IPS-NIHi7 (cell line): ENCODE measurements around the gene HINFP.
"Not testable (repeated sequence)": the region's sequence is repeated elsewhere in the genome, so short reads cannot be mapped to it uniquely, and the experiment has no call there.

Source experiments
- DNase-seq: peaks from one replicate; pipeline ENCODE4 v3.0.0; 2012; ENCODE audit warnings: mixed read lengths; ENCODE audit errors: extremely low spot score

HINFP gene

DNA sequence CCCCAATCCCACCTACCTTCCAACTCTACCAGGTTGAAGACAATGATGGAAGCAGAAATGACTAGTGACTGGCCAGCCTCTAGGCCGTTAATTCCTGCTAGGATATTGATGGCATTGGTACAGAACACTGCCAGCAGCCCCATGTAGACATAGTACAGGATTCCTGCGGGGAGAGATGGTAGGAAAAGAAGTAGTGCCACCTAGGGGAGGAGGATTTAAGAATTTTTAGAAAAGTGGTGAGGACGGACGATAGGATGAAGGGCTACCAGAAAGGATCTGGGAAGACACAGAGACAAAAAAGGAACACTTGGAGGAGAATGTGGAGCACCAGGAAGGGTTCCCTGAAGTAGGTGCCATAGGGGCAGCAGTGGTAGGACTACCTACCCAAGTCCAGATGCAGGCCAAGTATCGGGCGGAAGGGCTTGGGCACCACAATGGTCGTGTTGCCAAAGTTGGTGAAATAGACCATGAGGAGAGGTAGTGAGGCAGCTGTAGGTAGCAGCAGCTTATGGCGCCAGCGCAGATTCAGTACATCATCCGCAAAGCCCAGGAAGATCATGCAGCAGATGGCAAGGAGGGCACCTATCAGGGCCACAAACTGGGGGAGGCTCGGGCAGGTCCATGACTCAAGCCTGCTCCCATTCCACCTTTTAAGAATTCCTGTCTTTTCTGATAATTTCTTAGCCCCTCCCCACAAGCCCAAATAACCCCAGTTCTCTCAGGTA, 21.0 kb upstream of the HINFP start:
- peak; percentile 26 for DNase-seq

DNA sequence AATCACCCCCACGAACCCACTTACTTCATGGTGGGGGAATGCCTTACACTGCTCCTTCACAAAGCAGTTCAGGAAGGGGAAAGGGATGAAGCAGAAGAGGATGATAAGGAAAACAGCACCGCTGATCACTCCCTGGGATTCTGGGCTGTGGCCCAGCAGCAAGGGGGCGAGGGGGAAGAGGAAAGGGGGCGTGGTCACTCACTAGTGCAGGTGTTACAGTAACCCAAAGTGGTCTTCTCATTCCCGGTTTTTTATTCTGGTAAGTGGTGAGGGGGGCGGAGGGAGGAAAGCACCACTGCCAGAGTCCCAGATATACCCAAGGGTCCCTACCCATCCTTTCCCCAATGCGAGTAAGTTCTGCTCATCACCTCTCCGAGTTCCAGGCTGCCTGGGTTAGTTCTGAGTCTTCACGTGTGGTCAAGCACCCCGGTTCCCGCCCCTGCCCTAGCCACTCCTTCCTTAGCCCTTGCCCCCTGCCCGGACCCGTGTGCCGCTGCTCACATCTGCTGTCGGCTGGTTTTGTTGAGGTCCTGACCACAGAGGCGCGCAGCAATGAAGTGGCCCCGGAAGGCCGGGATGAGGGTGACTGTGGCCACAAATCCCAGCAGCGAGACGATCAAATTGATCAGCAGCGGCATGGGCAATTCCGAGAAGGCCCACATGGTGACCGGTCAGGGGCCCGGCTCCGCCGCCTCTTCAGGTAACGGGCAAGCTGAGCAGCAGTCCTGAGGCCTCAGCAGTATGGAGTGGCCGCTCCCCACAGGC, 20.2 kb upstream of the HINFP start:
- DNase-seq: peak; percentile 51

DNA sequence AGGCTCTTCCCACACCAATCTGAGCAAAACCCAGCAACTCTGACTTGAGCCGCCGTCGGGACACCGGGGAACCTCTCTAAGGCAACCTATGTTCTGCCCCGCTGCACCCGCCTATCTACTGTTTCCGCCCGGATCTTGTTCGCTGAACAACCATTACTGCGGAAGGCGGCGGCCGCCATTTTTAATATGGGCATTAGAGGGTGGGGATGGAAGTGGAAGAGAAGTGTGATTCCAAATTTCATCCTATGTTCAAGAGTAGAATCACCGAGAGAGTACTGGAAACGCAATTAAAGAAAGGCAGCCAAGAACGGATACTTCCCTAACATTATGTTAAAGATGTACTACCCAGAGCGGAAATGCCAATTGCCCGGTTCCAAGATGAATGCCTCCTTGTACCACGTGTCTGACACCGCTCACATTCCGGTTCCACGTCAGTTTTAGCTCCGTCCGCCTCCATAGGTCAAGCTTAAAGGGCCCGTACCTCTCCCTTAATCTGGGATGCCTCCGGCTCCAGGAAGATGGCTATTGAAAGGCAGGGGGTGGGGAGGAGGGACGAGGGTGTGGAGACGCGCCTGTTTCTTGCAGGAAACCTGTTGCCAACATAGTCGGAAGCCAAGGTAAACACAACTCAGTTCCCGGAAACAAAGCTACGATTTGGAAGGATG, 19.5 kb upstream of the HINFP start, which contains the start of gene DPAGT1:
Gene DPAGT1 (minus strand): TSS at position 95 of the 665 bp plus-strand sequence. CDS start 198 bp downstream, outside the sequence.
- DNase-seq: peak; percentile 86

DNA sequence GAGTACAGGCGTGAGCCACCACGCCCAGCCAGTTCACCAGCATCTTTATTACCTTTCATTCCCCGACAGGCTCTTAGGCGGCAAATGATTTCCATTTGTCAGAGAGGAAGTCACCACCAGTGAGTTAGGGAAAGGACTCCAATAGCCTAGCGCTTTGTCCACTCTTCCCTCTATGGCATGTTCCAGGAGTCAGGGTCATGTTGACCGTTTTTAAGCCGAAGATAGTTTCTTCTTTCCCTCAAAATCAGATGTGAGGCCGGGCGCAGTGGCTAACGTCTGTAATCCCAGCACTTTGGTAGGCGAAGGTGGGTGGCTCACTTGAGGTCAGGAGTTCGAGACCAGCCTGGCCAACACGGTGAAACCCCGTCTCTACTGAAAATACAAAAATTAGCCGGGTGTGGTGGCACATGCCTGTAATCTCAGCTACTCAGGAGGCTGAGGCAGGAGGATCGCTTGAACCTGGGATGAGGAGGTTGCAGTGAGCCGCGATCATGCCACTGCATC, 18.2 kb upstream of the HINFP start:
- DNase-seq: not testable (repeated sequence)

DNA sequence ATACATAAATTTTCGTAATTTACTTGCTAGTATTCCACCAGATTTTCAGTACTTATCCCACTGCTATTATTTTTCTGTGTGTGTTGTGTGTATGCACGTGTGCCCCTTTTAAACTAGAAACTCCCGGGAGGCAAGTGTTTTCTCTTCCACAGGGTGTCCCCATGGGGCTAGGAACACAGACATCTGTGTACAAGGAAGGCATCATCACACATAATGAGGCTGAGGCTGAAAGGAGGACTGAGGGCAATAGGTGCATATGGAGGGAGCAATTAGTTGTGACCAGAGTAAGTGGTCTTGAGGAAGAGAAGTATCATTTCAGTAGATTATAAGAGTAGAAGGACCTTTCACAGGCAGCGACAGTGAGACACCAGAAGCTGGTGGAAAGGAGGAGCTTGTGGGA, 17.6 kb upstream of the HINFP start:
- DNase-seq: no peak

DNA sequence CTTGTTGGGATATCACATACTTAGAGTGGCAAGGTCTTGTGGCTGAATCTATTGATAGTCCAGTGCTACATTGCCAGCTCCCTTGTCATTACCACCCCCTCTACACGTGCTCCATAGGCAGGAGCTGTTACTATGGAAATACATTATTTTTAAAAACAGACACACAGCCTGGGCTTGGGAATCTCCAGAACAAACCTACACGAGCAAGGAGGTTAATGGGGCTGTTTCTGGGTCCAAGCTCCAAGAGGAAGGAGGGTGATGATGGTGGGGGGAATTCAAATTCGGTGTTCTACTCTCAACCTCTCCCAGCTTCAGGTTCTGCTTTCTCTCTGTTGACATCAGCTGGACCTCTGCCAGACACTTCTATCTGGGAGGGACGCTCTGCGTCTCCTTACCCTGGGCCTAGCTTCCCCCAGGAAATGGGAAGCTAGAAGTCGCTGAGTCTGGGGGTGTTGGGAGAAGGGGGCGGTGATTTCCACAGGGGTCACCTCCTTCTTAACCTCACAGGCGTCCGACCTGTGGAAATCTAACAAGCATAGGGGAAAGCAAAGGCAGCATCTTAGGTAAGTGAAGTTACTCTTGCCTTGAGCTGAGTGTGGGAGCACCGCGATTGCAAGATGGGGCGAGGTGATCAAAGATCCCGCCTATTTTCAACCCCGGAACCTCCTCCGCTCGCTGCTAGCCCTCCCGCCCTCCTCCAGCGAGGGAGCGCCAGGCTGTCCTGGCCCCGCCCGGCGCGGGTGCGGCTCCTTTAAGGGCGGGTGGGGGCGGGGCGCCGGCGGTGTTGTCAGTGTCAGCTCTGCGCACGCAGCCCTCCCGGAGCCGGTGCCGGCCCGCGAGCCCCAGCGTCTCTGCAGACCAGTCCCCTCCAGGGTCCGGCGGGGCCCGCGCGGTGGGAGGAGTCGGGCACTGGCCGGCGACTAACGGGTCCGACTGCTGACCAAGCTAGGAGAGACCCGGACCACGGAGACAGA, 14.5 kb upstream of the HINFP start, which contains the start of gene C2CD2L:
Gene C2CD2L (plus strand): TSS at position 781 of the 974 bp plus-strand sequence. CDS start 398 bp downstream, outside the sequence.
- peak; percentile 93 for DNase-seq

DNA sequence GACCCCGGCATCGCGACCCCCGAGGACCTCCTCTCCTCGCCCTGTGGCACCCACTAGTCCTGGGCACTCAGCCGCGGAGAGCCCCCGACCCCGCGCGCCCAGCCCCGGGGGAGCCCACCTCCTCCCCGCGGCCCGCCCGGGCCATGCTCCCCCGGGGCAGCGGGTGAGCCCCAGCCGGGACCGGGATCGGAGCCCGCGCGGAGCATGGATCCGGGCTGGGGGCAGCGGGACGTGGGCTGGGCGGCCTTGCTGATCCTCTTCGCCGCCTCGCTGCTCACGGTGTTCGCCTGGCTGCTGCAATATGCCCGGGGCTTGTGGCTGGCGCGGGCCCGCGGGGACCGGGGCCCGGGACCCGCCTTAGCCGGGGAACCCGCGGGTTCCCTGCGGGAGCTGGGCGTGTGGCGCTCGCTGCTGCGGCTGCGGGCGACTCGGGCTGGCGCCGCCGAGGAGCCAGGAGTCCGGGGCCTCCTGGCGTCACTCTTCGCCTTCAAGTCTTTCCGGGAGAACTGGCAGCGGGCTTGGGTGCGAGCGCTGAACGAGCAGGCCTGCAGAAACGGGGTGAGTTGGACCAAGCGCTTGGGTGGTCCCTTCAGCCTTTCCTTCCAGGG, 13.7 kb upstream of the HINFP start:
- DNase-seq: peak; percentile 19

DNA sequence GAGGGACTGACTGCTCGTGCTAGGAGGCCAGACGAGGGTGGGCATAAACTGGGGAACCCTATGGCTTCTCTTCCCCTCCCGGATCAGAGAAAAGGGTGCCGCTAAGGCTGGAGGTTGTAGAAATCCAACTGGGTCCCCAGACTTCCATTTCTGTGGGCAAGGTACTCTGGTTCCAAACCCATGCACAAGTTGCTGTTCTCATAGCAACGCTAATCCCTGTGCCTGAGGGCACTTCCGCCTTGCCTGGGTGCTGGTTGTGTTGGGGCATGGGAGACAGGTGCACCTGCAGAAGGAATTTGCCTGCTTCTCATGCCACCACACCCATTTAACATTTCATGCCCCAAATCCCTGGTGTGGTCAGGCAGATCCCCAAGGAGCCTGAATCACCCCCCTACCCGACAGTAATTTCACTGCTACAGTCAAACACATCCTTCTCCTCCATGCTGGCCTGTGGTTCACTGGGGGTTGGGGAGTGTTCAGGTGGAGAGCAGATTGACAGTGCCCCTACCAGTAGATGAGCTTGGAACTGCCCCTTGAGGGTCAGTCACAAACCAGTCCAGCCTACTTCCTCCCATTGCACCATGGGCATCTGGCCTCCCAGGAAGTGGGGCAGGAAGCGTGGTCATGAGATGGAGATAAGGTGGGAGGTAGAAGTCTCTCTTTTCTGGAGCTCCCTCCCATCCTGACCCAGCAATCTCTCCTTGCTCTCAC, 13.1 kb upstream of the HINFP start:
- DNase-seq: peak; percentile 32

DNA sequence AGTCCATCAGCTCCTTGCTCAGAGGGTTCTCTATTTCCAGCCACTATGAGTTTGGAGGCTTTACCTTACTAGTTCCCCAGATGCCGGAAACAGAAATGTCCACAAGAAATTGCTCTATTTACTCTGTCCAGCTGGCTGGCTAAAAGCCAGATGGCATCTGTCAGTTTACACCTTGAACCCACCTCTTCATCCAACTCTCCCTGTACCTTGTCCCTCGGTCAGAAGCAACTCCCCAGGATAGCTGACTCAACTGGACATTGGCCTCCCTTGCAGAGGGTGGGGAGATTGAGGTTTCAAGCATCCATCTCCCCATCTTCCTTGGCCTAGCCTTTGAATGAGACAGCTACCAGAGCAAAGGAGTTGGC, 12.5 kb upstream of the HINFP start:
- no peak for DNase-seq

DNA sequence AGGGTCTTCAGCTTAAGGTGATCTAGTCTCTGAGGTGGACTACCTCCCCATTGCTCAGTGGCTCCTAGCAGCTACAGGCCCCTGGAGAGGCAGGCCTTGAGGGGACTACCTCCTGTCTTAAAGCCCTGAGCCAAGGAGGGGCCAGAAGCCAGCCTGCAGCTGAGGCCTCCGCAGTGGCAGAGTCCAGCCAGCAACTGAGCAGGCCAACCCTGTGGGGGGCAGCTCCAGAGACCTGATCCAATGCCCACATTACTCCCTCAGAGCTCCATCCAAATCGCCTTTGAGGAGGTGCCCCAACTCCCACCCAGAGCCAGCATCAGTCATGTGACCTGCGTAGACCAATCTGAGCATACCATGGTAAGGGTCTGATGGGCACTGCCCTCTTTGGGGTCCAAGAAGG, 11.5 kb upstream of the HINFP start:
- DNase-seq: no peak

DNA sequence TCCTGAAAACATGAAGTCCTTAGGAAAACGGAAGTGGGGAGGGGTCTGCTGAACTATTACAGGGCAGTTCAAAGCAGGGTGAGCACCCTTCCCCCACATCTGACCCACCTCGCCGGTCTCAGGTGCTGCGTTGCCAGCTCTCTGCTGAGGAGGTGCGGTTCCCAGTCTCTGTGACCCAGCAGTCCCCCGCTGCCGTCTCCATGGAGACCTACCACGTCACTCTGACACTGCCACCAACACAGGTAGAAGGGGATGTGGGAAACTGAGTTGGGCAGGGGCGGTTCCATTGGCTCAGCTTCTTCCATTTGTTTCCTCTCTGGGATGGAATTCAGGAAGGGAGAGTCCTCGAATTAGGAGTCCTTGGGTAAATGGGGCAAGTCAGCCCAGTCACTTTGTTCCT, 10.9 kb upstream of the HINFP start:
- DNase-seq: no peak

DNA sequence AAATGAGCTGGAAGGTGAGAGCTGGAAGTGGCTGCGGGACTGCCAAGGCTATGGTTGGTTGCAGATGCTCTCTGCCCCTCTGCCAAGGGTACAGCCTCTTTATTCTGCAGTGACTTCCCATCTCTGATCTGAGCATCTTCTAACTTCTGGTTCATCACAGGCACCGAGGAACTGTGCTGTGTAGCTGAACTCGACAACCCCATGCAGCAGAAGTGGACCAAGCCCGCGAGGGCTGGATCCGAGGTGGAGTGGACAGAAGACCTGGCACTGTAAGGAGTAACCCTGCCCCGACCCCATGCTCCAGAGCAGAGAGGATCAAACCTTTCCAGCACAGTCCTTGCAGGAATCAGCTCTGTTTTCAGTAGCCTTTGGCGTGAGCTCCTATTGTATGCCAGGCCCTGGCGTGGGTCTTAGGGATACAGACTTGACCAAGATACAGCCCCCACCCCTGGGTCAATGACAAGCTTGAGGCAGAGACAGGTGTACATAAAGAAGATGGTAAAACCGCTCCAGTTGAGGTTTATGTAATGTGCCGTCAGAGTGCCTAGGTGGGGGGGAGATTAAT, 9.9 kb upstream of the HINFP start:
- no peak for DNase-seq

DNA sequence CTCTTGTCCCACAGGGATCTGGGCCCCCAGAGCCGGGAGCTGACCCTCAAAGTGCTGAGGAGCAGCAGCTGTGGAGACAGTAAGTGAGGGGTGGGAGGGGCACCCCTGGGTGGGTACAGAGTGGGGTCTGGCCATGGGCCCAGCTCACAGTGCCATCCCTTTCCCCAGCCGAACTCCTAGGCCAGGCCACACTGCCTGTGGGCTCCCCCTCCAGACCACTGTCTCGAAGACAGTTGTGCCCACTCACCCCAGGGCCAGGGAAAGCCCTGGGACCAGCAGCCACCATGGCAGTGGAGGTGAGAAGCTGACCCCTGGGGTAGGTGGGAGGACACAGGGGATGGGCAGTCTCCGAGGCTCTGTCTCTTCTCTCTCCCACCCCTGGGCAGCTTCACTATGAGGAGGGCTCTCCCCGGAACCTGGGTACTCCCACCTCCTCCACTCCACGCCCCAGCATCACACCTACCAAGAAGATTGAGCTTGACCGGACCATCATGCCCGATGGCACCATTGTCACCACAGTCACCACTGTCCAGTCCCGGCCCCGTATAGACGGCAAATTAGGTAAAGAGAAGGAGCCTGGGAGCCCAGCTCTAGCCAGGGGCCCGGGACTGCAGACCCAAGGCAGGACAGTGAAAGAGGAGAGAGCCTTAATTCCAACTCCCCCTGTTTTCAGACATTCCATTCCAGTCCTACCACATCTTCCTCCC, 8.9 kb upstream of the HINFP start:
- no peak for DNase-seq

DNA sequence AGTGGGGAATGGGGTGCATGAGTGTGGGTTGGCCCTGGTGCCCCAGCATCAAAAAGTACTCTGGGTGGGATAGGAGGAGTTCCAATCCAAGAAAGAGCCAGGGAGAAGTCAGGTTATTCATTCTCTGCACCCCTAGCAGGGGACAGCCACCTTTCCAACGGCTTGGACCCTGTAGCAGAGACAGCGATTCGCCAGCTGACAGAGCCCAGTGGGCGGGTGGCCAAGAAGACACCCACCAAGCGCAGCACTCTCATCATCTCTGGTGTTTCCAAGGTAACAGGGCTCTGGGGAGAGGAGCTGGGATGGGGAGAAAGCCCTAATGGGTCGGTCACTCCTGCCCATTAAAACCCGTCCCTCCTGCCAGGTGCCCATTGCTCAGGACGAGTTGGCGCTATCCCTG, 7.7 kb upstream of the HINFP start:
- no peak for DNase-seq

DNA sequence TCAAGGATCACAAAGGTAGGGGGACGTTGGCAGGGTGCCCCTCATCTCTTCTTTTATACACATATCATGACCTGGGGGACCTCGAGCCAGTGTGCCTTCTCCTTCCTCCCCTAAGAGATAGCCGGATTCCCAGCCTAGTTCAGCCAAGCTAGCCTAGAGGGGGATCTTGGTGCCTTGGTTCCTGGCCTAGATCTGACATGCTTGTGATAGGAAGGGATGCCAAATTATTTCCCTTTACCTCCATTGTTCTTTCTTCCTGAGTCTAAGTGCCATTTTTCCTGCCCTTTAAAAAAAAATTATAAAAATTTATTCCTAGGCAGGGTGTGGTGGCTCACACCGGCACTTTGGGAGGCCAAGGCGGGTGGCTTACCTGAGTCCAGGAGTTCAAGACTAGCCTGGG, 7.0 kb upstream of the HINFP start:
- no peak for DNase-seq

DNA sequence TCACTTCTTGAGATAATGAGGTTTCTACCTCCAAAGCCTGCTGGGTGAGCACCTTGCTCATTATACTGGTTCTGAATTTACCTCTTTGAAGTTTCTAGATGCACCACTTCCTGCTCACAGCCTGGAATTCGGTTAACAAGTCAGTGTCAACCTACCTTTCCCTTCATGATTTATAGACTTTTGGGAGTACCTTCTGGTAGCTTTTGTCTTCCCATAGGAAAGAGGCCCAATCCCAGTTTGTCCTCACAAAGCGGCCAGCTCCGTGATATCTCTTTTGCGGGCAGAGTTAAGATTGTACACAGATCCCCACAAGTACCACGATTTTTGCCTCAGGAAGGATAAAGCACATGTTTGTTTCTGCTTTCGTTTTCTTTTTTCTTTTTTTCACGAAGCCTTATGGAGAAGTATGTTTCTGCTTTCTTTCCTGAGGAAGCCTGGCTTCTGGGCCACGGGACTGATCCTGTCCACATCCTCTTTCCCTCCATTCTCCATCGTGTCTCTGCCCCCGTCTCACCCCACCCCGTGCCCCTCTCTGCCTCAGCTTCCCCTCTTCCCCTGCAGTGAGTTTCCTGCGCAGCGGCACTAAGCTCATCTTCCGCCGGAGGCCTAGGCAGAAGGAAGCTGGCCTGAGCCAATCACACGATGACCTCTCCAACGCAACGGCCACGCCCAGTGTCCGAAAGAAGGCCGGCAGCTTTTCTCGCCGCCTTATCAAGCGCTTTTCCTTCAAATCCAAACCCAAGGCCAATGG, 5.7 kb upstream of the HINFP start:
- DNase-seq: no peak

DNA sequence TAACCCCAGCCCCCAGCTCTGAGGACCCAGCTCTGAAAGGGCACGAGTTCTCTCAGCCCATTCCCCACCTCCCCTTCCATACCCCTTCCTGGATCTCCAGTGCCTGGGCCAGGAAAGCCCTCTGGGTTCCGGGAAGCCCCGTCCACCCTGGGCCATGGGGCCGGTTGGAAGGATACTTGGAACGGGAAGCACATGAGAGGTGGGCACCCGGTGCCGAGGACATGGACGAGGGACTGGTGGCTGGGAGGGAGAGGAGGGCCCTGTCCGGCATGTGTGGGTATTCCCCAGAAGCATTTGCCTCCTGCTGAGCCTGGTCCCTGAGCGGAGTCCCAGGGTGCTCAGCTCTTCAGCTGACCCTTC, 5.2 kb upstream of the HINFP start:
- DNase-seq: no peak

DNA sequence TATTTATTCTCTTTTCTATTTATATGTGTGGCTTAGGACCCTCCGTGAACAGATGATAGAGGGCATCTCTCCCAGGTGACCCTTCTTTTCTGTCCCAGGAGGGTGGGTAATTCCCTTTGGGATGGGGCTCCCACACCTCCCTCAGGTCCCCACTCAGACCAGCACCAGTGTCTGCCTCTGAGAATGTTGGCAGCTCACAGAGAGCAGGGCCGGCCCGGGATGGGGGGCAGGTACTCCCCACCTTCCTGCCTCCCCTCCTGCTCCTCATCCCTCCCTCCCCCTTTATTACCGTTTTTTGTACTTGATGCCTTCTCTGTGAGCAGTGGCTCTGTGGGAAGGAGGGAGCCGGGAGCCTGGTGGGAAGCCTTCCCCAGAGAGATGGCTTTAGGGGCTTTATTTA, 4.8 kb upstream of the HINFP start:
- DNase-seq: no peak
